Esophagus (tissue), 2 donors: ENCODE results near the gene DFFA. TPM values are rescaled to one million over a fixed set of nuclear protein-coding genes. Genes with fewer than 3 reads are reported as not detected.

Experiments used
- H3K27ac ChIP-seq, 2 donors: one replicate each; pipeline ENCODE4 v1.5.1; 2013; ENCODE audit warnings: low read depth in 2 of 2, mild to moderate bottlenecking in 2 of 2, inconsistent platforms in 1 of 2, low read length in 1 of 2, moderate library complexity in 1 of 2
- H3K27me3 ChIP-seq, 2 donors: one replicate each; pipeline ENCODE4 v1.6.1; 2013; ENCODE audit warnings: low read length in 2 of 2, control low read depth in 1 of 2, mild to moderate bottlenecking in 1 of 2; ENCODE audit not compliant: insufficient read depth in 2 of 2, control insufficient read depth in 1 of 2
- H3K36me3 ChIP-seq, 2 donors: one replicate each; pipeline ENCODE4 v1.6.1; 2013; ENCODE audit warnings: low read length in 1 of 2; ENCODE audit not compliant: control insufficient read depth in 2 of 2, insufficient read depth in 2 of 2
- H3K4me1 ChIP-seq, 2 donors: one replicate each; pipeline ENCODE4 v1.6.1; 2013; ENCODE audit warnings: low read length in 1 of 2; ENCODE audit not compliant: control insufficient read depth in 2 of 2, insufficient read depth in 2 of 2
- H3K4me3 ChIP-seq, 2 donors: one replicate each; pipeline ENCODE4 v1.5.1; 2013; ENCODE audit warnings: low read length in 2 of 2, mild to moderate bottlenecking in 2 of 2, low read depth in 1 of 2, moderate library complexity in 1 of 2
- H3K9me3 ChIP-seq, 2 donors: one replicate each; pipeline ENCODE4 v1.6.1; 2013; ENCODE audit warnings: mild to moderate bottlenecking in 2 of 2, low read depth in 1 of 2, low read length in 1 of 2, moderate library complexity in 1 of 2; ENCODE audit not compliant: control insufficient read depth in 2 of 2, insufficient read depth in 1 of 2
- WGBS, 2 donors: extraction: QIAGEN DNeasy Blood & Tissue Kit; methylation state at CpG; one replicate each; pipeline ENCODE4 v1.1.7; 2013; 5-methylcytosine and 5-hydroxymethylcytosine counted together
- polyA plus RNA-seq, 2 donors: library from polyadenylated mRNA; stranded (reverse); fragments of 200-250 nt; gene quantifications; one replicate each; pipeline ENCODE4 v1.2.3, GENCODE V29; 2013
- donor health status: healthy with polysubstance abuse.
- donor health status: Bipolar disorder and iron deficiency.

DFFA gene
- polyA plus RNA-seq, 2 donors = 11.2 to 20.0 TPM

DNA sequence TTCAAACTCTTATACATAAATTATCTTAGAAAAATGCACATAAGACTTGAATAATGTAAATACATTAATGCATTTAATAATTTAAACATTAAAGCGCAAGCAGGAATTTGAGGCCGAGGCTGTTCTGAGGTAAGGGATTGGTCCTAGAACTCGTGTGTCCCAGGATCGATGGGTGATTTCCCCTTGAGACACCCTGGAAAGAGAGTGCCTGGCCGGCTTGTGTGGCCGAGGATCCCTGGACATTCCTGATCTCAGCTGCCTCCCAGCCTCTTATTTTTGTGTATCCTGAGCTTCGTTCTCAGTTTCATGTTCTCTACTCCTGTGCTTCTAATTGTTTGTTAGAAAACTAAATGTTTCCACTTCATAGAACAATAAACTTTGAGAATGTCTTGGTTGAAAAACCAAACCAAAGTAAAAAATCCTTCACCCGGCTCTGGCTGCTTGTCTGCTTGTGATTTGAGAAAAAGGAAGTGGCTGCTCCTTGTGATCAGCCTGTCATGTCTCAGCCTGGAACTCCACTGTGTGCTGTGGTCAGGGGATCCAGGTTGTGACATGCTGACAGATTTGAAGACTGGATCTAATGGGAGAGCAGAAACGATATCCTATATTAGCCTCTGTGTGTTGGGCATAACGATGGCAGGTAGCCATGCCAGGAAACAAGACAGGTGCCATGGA lies 43.1 kb upstream of the DFFA start:
- Histone ChIP-seq H3K36me3 (no peaks in the 10 kb centered on the region), H3K27ac (peak overlapping the region in 1 of 2 donors; percentile 45), H3K27me3 (no peaks in the 10 kb centered on the region), H3K4me3 (no peak overlapping the region), H3K4me1 (peaks cover 9 to 15% of the 10 kb centered on the region in 2 donors), H3K9me3 (no peaks in the 10 kb centered on the region)
- WGBS, 2 donors = 63 to 68% methylated on average over 10 of the region's 10 CpGs

DNA sequence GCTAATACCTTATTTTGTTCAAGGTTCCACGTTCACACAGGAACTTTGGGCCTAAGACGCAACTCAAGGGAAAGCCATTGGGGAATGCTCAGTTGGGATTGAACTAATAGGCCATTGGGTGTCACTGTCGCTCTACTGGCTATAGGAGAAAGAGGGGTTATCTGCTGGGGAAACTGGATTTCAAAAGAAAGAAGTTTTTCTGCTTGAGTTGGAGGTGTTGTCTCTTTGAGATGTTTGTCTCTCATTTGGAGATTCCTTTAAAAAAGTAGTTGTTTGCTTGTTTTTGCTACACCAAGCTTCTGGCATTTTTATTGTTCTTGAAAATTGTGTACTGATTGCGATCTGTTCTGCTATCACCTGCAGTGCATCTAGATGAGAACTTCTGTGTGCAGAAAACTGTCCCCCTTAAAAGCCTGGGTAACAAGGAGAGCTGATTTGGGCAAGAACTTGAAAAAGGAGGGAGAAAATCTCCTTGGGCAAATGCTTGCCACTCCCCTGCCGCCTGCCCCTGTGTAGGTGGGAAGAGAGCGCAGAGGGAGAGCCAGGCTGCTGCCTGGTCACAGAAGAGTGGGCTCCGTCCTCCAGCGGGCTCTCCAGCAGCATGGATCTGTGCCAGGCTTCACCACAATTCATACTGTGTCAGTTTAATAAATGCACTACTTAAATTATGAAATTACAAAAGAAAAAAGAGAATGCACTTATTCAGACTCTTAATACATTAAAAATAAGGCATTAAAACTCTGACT lies 42.3 kb upstream of the DFFA start:
- H3K36me3 ChIP-seq = no peaks in the 10 kb centered on the region
- WGBS, 2 donors = 60 to 68% methylated on average over 8 of the region's 8 CpGs
- H3K4me1 ChIP-seq = peaks cover 9 to 16% of the 10 kb centered on the region in 2 donors
- no peak overlapping the region for H3K4me3 ChIP-seq
- peak overlapping the region in 1 of 2 donors; percentile 15 for H3K27ac ChIP-seq
- H3K9me3 ChIP-seq = no peaks in the 10 kb centered on the region
- no peaks in the 10 kb centered on the region for H3K27me3 ChIP-seq

DNA sequence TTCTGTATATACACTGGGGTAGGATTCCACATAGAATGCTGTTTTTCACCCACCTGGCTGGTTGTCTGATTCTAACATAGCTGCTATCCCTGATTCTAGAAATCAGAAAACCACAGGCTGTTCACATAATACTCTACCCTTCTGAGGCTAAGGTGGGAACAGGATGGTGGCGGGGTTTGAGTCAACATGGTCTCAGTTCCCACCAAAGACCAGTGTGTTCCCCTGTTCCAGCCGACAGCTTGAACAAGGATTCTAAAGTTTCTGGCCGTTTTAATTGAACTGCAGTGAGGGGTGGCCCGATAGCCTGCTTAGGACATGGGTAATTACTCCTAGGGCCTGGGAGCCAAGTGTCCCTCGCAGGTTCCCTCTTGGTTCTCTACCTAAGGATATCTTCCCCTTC lies 40.9 kb upstream of the DFFA start:
- WGBS, 2 donors = 87 to 89% methylated on average over 5 of the region's 5 CpGs

DNA sequence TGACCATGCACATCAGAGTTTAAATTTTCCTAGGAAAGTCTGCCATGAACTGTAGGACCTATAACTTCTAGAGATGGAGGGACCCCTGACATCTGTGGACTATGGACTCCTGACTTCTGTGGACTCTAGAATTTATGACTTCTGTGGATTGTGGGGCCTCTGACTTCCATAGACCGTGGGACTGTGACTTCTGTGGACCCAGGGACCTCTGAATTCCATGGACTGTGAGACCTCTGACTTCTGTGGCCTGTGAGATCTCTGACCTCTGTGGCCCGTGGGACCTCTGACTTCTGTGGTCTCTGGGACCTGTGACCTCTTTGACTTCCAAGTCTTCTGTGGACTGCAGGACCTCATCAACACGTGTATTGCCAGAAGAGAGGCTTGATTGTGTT lies 39.2 kb upstream of the DFFA start:
- H3K4me3 ChIP-seq = no peak overlapping the region
- WGBS, 2 donors = 54 to 57% methylated on average over 3 of the region's 3 CpGs
- H3K36me3 ChIP-seq = no peaks in the 10 kb centered on the region
- H3K9me3 ChIP-seq = no peaks in the 10 kb centered on the region
- no peaks in the 10 kb centered on the region for H3K27me3 ChIP-seq
- peak overlapping the region; percentile 62 to 69 for H3K27ac ChIP-seq
- H3K4me1 ChIP-seq = peaks cover 4 to 16% of the 10 kb centered on the region in 2 donors

More for the DNA sequence above, 40.9 kb upstream of the DFFA start:
- no peaks in the 10 kb centered on the region for H3K27me3 ChIP-seq
- H3K27ac ChIP-seq = peak overlapping the region; percentile 16 to 27
- H3K36me3 ChIP-seq = no peaks in the 10 kb centered on the region
- no peaks in the 10 kb centered on the region for H3K9me3 ChIP-seq
- peaks cover 9 to 20% of the 10 kb centered on the region in 2 donors for H3K4me1 ChIP-seq
- no peak overlapping the region for H3K4me3 ChIP-seq

DNA sequence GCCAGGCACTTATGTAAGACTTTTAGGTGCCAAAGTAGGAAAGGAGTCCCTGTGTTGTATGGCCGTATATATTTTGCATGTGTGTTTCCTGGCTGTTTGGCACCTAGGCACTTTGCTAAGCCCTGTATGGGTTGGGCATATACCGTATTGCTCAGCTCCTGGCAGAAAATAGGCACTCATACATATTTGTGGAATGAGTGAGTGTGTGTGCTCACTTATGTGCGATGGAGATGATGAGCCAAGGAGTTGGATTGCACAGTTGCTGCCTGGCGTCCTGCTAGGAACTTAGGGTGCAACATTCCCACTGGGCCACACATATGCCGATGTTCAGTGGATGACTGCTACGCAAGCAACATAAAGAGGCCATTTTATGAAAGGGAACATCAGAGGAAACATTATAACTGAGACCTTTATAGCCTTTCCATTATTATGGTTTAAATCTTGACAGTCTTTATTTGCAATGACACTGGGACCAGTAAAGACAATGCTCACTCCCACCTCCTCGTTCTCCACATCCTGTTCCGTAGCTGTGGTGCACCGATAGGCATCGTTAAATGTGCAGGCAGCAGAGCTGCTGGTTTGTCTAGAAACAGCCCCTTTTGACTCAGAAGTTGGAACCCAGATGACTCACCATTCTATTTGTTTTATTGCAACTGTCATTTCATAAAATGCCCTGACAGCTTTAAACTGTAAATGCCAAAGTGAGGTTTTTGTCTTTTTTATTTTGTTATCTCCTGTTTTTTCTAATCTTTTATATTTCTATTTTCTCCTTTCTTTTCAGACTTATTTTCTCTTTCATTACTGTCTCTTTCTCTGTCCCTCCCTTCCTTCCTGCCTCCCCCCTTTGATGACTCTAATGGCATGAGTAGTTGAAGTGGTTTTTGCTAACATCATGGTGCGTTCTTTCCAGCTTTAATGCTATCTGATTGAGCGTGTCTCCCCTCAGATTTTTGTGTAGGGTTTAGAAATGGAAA lies 38.5 kb upstream of the DFFA start:
- Histone ChIP-seq H3K9me3 (no peaks in the 10 kb centered on the region), H3K27ac (peak overlapping the region; percentile 87 to 91), H3K36me3 (no peaks in the 10 kb centered on the region), H3K4me3 (no peak overlapping the region), H3K27me3 (no peaks in the 10 kb centered on the region), H3K4me1 (peaks cover 4 to 16% of the 10 kb centered on the region in 2 donors)
- 15 to 30% methylated on average over 12 of the region's 12 CpGs for whole genome bisulfite sequencing, 2 donors

DNA sequence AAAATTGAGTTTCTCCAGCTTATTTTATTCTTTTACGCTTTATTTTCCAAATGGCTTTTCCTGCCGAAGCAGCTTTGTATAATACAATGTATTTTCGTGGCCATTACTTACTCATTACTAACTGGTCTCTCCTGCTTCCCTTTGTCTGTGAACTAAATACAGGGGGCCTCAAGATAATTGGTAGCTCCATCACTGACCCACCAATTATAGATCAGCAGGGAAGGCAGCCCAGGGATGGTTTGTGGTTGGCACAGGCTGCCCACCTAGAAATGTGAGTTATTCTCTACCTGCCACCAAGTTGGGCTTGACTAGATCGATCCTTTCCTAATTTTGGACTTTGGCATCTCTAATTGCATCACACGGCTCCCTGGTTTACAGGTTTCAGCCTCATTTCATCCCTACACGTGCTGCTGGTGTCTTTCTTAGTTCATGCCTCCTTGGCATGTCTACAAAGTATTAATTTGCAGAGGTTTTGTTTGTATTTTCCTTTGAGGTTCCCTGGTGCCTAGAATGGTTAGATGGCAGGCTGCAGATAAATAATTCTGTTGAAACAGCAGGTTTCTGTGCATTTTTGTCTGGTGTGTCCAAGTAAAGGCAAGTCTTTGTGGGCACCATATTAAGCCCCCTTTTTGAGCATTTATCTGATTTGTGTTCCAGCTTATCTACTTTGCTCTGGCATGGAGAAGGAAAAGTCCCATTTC lies 37.6 kb upstream of the DFFA start:
- H3K4me3 ChIP-seq = no peak overlapping the region
- no peaks in the 10 kb centered on the region for H3K9me3 ChIP-seq
- H3K27ac ChIP-seq = peak overlapping the region; percentile 87 to 91
- no peaks in the 10 kb centered on the region for H3K36me3 ChIP-seq
- no peaks in the 10 kb centered on the region for H3K27me3 ChIP-seq
- 62 to 68% methylated on average over 6 of the region's 6 CpGs for WGBS, 2 donors
- peaks cover 4 to 14% of the 10 kb centered on the region in 2 donors for H3K4me1 ChIP-seq

DNA sequence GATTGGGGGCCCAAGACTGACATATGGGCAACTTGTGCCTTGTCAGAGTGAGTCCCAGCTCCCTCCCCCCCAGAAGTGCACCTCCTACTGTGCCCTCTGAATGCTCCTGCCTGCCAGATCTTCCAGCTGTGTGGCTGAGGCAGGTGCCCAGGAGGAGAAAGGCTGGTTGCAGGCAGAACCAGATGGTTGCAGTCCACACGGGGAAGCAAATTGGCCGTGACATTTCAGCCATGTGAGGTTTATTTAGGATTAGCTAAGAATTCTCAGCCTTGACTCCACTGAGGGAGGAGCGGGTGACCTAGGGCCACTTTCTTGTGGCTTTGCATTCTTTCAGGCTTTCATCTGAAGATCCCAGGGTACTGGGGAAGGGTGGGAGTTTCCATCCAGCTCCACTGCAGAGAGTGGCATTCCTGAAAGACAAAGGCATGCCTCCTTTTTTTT lies 36.2 kb upstream of the DFFA start:
- peaks cover 4 to 14% of the 10 kb centered on the region in 2 donors for H3K4me1 ChIP-seq
- no peaks in the 10 kb centered on the region for H3K27me3 ChIP-seq
- no peaks in the 10 kb centered on the region for H3K36me3 ChIP-seq
- no peaks in the 10 kb centered on the region for H3K9me3 ChIP-seq
- no peak overlapping the region for H3K4me3 ChIP-seq
- WGBS, 2 donors = 62 to 66% methylated on average over 3 of the region's 3 CpGs
- H3K27ac ChIP-seq = peak overlapping the region in 1 of 2 donors; percentile 42

DNA sequence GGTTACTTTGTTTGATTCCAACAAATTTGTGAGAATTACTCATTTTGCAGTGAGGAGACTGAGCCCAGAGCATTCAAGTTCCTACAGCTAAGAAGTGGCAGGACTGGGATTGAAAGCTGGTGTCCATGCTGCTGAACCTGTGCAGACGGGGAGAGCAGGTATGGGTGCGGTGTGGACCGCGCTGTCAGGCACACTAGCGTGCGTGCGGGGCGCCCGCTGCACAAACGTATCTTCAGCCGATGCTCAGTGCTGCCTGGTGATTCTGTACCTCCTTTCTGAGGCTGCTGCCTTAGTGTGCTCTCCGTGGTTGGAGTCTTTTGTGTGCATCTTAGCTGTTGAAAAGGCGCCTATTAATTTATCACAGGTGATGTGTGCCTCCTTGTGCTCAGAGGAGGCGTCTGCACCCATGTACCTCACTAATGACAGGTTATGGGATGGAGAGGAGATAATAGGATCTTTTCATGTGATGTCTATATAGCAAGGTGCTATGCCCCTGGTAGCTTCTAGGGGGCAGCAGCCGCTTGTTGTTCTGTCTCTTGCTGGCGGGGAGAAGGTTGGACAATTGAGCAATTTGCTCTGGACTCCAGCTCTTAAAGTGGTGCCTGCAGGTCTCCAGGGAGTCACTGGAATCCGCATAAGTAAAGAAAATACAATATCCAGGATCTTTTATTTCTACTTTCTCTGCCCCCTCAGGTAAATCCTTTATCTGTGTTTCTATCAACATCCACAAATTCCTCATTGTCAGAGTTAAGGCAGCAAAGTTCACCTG lies 35.0 kb upstream of the DFFA start:
- 64 to 67% methylated on average over 17 of the region's 17 CpGs for WGBS, 2 donors
- Histone ChIP-seq H3K27me3 (no peaks in the 10 kb centered on the region), H3K27ac (no peak overlapping the region), H3K36me3 (no peaks in the 10 kb centered on the region), H3K4me3 (no peak overlapping the region), H3K9me3 (no peaks in the 10 kb centered on the region), H3K4me1 (peaks cover 4 to 14% of the 10 kb centered on the region in 2 donors)
